B cell (primary cell): ENCODE results near the gene MREG. TPM values are rescaled to one million over a fixed set of nuclear protein-coding genes. Genes with fewer than 3 reads are reported as not detected.
A peak's percentile ranks its signal among the peaks of the same experiment; 100 is the strongest.

Source experiments
- ATAC-seq: fragments of 200-7000 bp; cut with Tn5 transposase; one replicate; pipeline ENCODE4 v1.10.0; 2021; ENCODE audit warnings: low read depth, mild to moderate bottlenecking, moderate number of reproducible peaks, moderate library complexity
- CTCF ChIA-PET: fragments of 350-600 bp; sonication (Branson Sonifier 250); formaldehyde crosslinking; loops from one replicate; lab custom pipeline; 2021; ENCODE audit warnings: antibody characterized with exemption, inconsistent platforms; lab: Charles Lee
- POLR2A ChIA-PET: fragments of 350-600 bp; sonication (Branson Sonifier 250); formaldehyde crosslinking; loops from one replicate; lab custom pipeline; 2021; ENCODE audit warnings: antibody characterized with exemption; lab: Charles Lee
- DNase-seq: peaks from one replicate; pipeline ENCODE4 v3.0.0; 2013
- H2AFZ ChIP-seq: 2 replicates; pipeline ENCODE4 v1.6.1; 2012; ENCODE audit warnings: mild to moderate bottlenecking, low read depth, low read length; ENCODE audit not compliant: insufficient read depth, poor library complexity, severe bottlenecking
- H3K27ac ChIP-seq, 2 donors: 1 replicate in 1 of 2; 2 replicates in 1 of 2; pipeline ENCODE4 v1.5.1; 2012 to 2013; ENCODE audit warnings: low read length in 2 of 2, mild to moderate bottlenecking in 2 of 2, moderate library complexity in 1 of 2
- H3K27me3 ChIP-seq, 4 experiments: fragments of 200-600 bp in 1 of 4; sonication (generic) in 1 of 4; replicated peaks in 1 of 4; 1 replicate in 2 of 4; 2 replicates in 2 of 4; pipeline versions ENCODE4 v1.6.1 to v1.7.0; 2013 to 2016; ENCODE audit warnings: low read length in 3 of 4, mild to moderate bottlenecking in 2 of 4, mixed read lengths in 1 of 4, moderate library complexity in 1 of 4; ENCODE audit not compliant: insufficient read depth in 4 of 4, control insufficient read depth in 3 of 4; ENCODE audit errors: control extremely low read depth in 1 of 4
- H3K36me3 ChIP-seq, 2 experiments: replicated peaks in 1 of 2; 1 replicate in 1 of 2; 2 replicates in 1 of 2; pipeline versions ENCODE4 v1.6.1 to v1.7.1; 2013; ENCODE audit warnings: low read length in 1 of 2; ENCODE audit not compliant: insufficient read depth in 2 of 2, control insufficient read depth in 1 of 2; ENCODE audit errors: control extremely low read depth in 1 of 2, extremely low read depth in 1 of 2
- H3K4me1 ChIP-seq, 2 donors: fragments of 200-600 bp in 1 of 2; sonication (generic) in 1 of 2; 1 replicate in 1 of 2; 2 replicates in 1 of 2; pipeline versions ENCODE4 v1.5.1 to v1.6.1; 2013 to 2017; ENCODE audit warnings: low read length in 2 of 2; ENCODE audit not compliant: control insufficient read depth in 2 of 2, insufficient read depth in 2 of 2
- H3K4me2 ChIP-seq: replicated peaks from 2 replicates; pipeline ENCODE3; 2012; ENCODE audit warnings: mild to moderate bottlenecking, low read depth, low read length; ENCODE audit not compliant: poor library complexity, severe bottlenecking
- H3K4me3 ChIP-seq, 5 experiments: fragments of 200-600 bp in 1 of 5; sonication (generic) in 1 of 5; 1 replicate in 3 of 5; 2 replicates in 2 of 5; pipeline versions ENCODE4 v1.5.1 to v1.7.0; 2011 to 2016; ENCODE audit warnings: low read length in 4 of 5, mild to moderate bottlenecking in 4 of 5, low read depth in 2 of 5, control low read depth in 1 of 5, moderate library complexity in 1 of 5; ENCODE audit not compliant: insufficient read depth in 1 of 5; ENCODE audit errors: control extremely low read depth in 1 of 5, extremely low read depth in 1 of 5
- H3K79me2 ChIP-seq: fragments of 200-600 bp; sonication (generic); one replicate; pipeline ENCODE4 v1.6.0; 2016; ENCODE audit warnings: low read length; ENCODE audit not compliant: control insufficient read depth, insufficient read depth
- H3K9ac ChIP-seq: fragments of 200-600 bp; sonication (generic); 2 replicates; pipeline ENCODE4 v1.6.1; 2017; ENCODE audit warnings: mild to moderate bottlenecking, low read length, moderate library complexity
- H3K9me3 ChIP-seq, 3 donors: one replicate each; pipeline versions ENCODE4 v1.6.1 to v1.7.1; 2013; ENCODE audit warnings: low read length in 2 of 3; ENCODE audit not compliant: control insufficient read depth in 2 of 3, insufficient read depth in 1 of 3; ENCODE audit errors: control extremely low read depth in 1 of 3
- H4K20me1 ChIP-seq: 2 replicates; pipeline ENCODE4 v1.6.0; 2012; ENCODE audit warnings: mild to moderate bottlenecking, low read length; ENCODE audit not compliant: insufficient read depth, control insufficient read depth, poor library complexity, severe bottlenecking
- H3K27ac Mint-ChIP-seq: one replicate; pipeline ENCODE4 v1.8.0; 2021; ENCODE audit warnings: mixed read lengths
- H3K27me3 Mint-ChIP-seq: one replicate; pipeline ENCODE4 v1.8.0; 2021; ENCODE audit warnings: mixed read lengths
- H3K4me1 Mint-ChIP-seq: one replicate; pipeline ENCODE4 v1.8.0; 2021; ENCODE audit warnings: mixed read lengths
- H3K4me3 Mint-ChIP-seq: one replicate; pipeline ENCODE4 v1.8.0; 2021; ENCODE audit warnings: mixed read lengths
- H3K9me3 Mint-ChIP-seq: one replicate; pipeline ENCODE4 v1.8.0; 2022; ENCODE audit warnings: mixed read lengths; ENCODE audit not compliant: insufficient read depth
- CTCF ChIP-seq: fragments of 200-600 bp; IDR thresholded peaks from one replicate; pipeline ENCODE4 v1.8.0; 2022; ENCODE audit warnings: antibody characterized with exemption, mild to moderate bottlenecking
- EZH2 ChIP-seq: IDR thresholded peaks from 2 replicates; pipeline ENCODE4 v1.6.1; 2012; ENCODE audit warnings: borderline replicate concordance, low read depth, mild to moderate bottlenecking, moderate library complexity, low read length; ENCODE audit not compliant: insufficient read depth, poor library complexity, severe bottlenecking
- WGBS: methylation state at CpG from one replicate; pipeline ENCODE4 v1.1.5; 2013; ENCODE audit warnings: missing lambda C conversion rate; ENCODE audit not compliant: insufficient coverage; 5-methylcytosine and 5-hydroxymethylcytosine counted together
- intact Hi-C: fragments of 100-400 bp; cut with micrococcal nuclease; formaldehyde crosslinking; loops from one replicate; pipeline ENCODE4 v1.10.0; 2022
- polyA plus RNA-seq: library from polyadenylated mRNA; depleted of rRNA; stranded (reverse); fragments of >200 nt; gene quantifications from 2 replicates; pipeline ENCODE4 v1.2.3, GENCODE V29; 2012
- total RNA-seq, 2 donors: library from RNA; stranded (reverse); fragments of 120-200 nt in 1 of 2; gene quantifications; 1 replicate in 1 of 2; 2 replicates in 1 of 2; pipeline versions ENCODE4 v1.2.3 to v1.2.4, GENCODE V29; 2013 to 2022

MREG gene
- total and polyA plus RNA-seq, 2 donors (not counting 1 experiment from before 2014, with no cell fraction given) = 2.1 to 5.7 TPM

- DNase-seq (peak; percentile 56), ATAC-seq (peak; percentile 64)
- no peaks in the 10 kb centered on the region for H3K27me3 ChIP-seq
- no peak overlapping the region for H3K4me3 ChIP-seq
- Mint-ChIP-seq H3K9me3 (peaks cover 3% of the 10 kb centered on the region), H3K4me1 (no peaks in the 10 kb centered on the region), H3K27me3 (no peaks in the 10 kb centered on the region), H3K27ac (no peak overlapping the region), H3K4me3 (no peak overlapping the region)
- no peak overlapping the region for H3K4me2 ChIP-seq
- no peaks in the 10 kb centered on the region for H3K36me3 ChIP-seq
- no peak overlapping the region for H2AFZ ChIP-seq
- no peaks in the 10 kb centered on the region for H3K9me3 ChIP-seq
- intact Hi-C loops = loop anchor here (1.0 kb wide), 1 partner anchor 73 kb away; no protein-coding TSS in a partner anchor
- TF ChIP-seq CTCF (peak; percentile 75), EZH2 (no peak)
- no peaks in the 10 kb centered on the region for H4K20me1 ChIP-seq
- H3K4me1 ChIP-seq = no peaks in the 10 kb centered on the region
- no peak overlapping the region for H3K9ac ChIP-seq
- ChIA-PET CTCF (interaction anchor here (0.7 to 6.6 kb wide), 17 partner anchors 10 to 91 kb away, joined by 3 to 53 read pairs (median 4); partner anchors contain the start of genes PECR and TMEM169), POLR2A (no interaction called here)
- H3K27ac ChIP-seq = no peak overlapping the region
- 16% methylated on average over 3 of the region's 3 CpGs for WGBS
- H3K79me2 ChIP-seq = no peaks in the 10 kb centered on the region
Observed at GRCh38 chr2:216023055-216023648, 9.8 kb upstream of the MREG start.

GRCh38 chr2:216021768-216022565, 8.6 kb upstream of the MREG start:
- H3K4me1 Mint-ChIP-seq = peaks cover 8% of the 10 kb centered on the region
- POLR2A ChIA-PET = no interaction called here
- Histone ChIP-seq H3K9ac (no peak overlapping the region), H3K79me2 (no peaks in the 10 kb centered on the region), H3K4me2 (no peak overlapping the region), H3K4me3 (no peak overlapping the region), H2AFZ (no peak overlapping the region), H3K27ac (no peak overlapping the region), H4K20me1 (no peaks in the 10 kb centered on the region), H3K27me3 (no peaks in the 10 kb centered on the region), H3K9me3 (no peaks in the 10 kb centered on the region), H3K4me1 (peaks cover 3 to 6% of the 10 kb centered on the region in 2 donors), H3K36me3 (no peaks in the 10 kb centered on the region)
- peaks cover 3% of the 10 kb centered on the region for H3K9me3 Mint-ChIP-seq
- H3K27ac Mint-ChIP-seq = no peak overlapping the region
- 100% methylated on average over 6 of the region's 7 CpGs for WGBS
- no peak for DNase-seq
- no peak for ATAC-seq
- TF ChIP-seq CTCF (no peak), EZH2 (no peak)
- no peaks in the 10 kb centered on the region for H3K27me3 Mint-ChIP-seq
- intact Hi-C loops = no loop called here
- CTCF ChIA-PET = interaction anchor here (0.6 to 6.6 kb wide), 10 partner anchors 8 to 645 kb away, joined by 3 to 53 read pairs (median 6); partner anchors contain the start of gene MREG
- no peak overlapping the region for H3K4me3 Mint-ChIP-seq
